Measurements from ENCODE around the gene RREB1. TPM values are rescaled to one million over a fixed set of nuclear protein-coding genes. Genes with fewer than 3 reads are reported as not detected.
A peak's percentile ranks its signal among the peaks of the same experiment; 100 is the strongest.

The RREB1 gene
- total and polyA plus RNA-seq, 2 of the 4 experiments (the other 2 are of a cell fraction) = 8.4 to 14.5 TPM

- in situ Hi-C loops (cut with MboI; ENCODE audit: low sequenced_read_pairs) (no loop called here), intact Hi-C loops (cut with micrococcal nuclease) (no loop called here), dilution Hi-C loops (cut with HindIII; ENCODE audit: low sequenced_read_pairs, unreplicated experiment) (no loop called here)
- H3K36me3 ChIP-seq (ENCODE audit: control insufficient read depth, insufficient read depth, low read length) = no peaks in the 10 kb centered on the region
- H4K20me1 ChIP-seq (ENCODE audit: insufficient read depth, low read length) = no peaks in the 10 kb centered on the region
- no peak overlapping the region for H2AK9ac ChIP-seq (replicated peaks; ENCODE audit: low read depth, low read length, poor library complexity)
- no TSS peak for BruUV-seq (replicated peaks)
- peaks cover 4% of the 10 kb centered on the region for H3K4me1 ChIP-seq (ENCODE audit: control insufficient read depth, insufficient read depth, low read length)
- 0 out of 2 replicates have a peak, but pooled peaks cover 7% of the 10 kb centered on the region for H3K9me1 ChIP-seq (ENCODE audit: insufficient read depth, low read length)
- no peak overlapping the region for H2BK5ac ChIP-seq (ENCODE audit: low read depth, low read length, poor library complexity, severe bottlenecking)
- H3K9ac ChIP-seq (ENCODE audit: low read depth, low read length) = no peak overlapping the region
- no peak overlapping the region; the same call in 1 of the 2 replicates for H2BK20ac ChIP-seq (ENCODE audit: low read depth, low read length)
- ChIA-PET POLR2A (ENCODE audit: unreplicated experiment) (interaction anchor here (0.7 kb wide), 1 partner anchor 55 kb away, joined by 9 read pairs; no protein-coding TSS in a partner anchor), CTCF (interaction anchor here (0.7 to 0.8 kb wide), 2 partner anchors 15 to 593 kb away, joined by 3 to 4 read pairs; no protein-coding TSS in a partner anchor)
- H3K27ac ChIP-seq (ENCODE audit: insufficient read depth, low read length) = no peak overlapping the region
- no peak for TF ChIP-seq FOS (IDR thresholded peaks at IDR 0.05; ENCODE audit: low read depth, low read length)
- no peak overlapping the region for H3K4me2 ChIP-seq (ENCODE audit: low read depth, low read length)
- WGBS, 2 experiments (ENCODE audit: extremely low coverage in 2 of 2, insufficient read length in 1 of 2) = no CpG with 5 or more reads among the region's 16 CpGs
- peak overlapping the region; percentile 2; the same call in 1 of the 2 replicates for H2AK5ac ChIP-seq (ENCODE audit: low read depth, low read length)
- H3K4ac ChIP-seq (ENCODE audit: low read depth, low read length) = no peak overlapping the region
- no peaks in the 10 kb centered on the region for H3K79me1 ChIP-seq (ENCODE audit: low read depth in 1 of 2, low read length in 2 of 2)
- peaks cover 5% of the 10 kb centered on the region for H3K9me3 ChIP-seq (ENCODE audit: control insufficient read depth, insufficient read depth, low read length)
- H3K18ac ChIP-seq (ENCODE audit: low read depth, low read length) = no peak overlapping the region
- H4K5ac ChIP-seq (ENCODE audit: low read depth, low read length) = no peak overlapping the region
- no peak overlapping the region for H2BK15ac ChIP-seq (ENCODE audit: low read depth, low read length)
- no peak overlapping the region for H2BK120ac ChIP-seq (ENCODE audit: low read depth, low read length)
- H4K8ac ChIP-seq (ENCODE audit: low read depth in 2 of 2, low read length in 2 of 2) = no peak overlapping the region
- H2AFZ ChIP-seq (replicated peaks; ENCODE audit: low read length, poor library complexity) = no peak overlapping the region
- no peak for ATAC-seq (ENCODE audit: low read depth)
- H3K27me3 ChIP-seq (ENCODE audit: control insufficient read depth, insufficient read depth, low read length) = no peaks in the 10 kb centered on the region
- no peak overlapping the region for H3K23ac ChIP-seq (ENCODE audit: low read depth, low read length)
- no peak overlapping the region for H3K56ac ChIP-seq (ENCODE audit: extremely low read depth, insufficient read depth, low read length)
- H3K4me3 ChIP-seq (ENCODE audit: insufficient read depth, low read depth, low read length) = no peak overlapping the region
- DNase-seq = no peak
- no peak overlapping the region for H3K14ac ChIP-seq (replicated peaks; ENCODE audit: low read depth, low read length)
- H4K91ac ChIP-seq (ENCODE audit: insufficient read depth, low read depth, low read length) = no peak overlapping the region
Observed at GRCh38 chr6:7270320-7271204, 162.8 kb downstream of the RREB1 start.
